Hematopoietic multipotent progenitor cell treated with erythropoietin and hydrocortisone succinate and interleukin-3 and kit ligand, for 17 days (in vitro differentiated cells): ENCODE measurements around the gene KCNMA1.

ENCODE experiments used
- DNase-seq: peaks from one replicate; pipeline ENCODE4 v3.0.0-alpha.2; 2015; ENCODE audit warnings: low spot score

The KCNMA1 gene

GRCh38 chr10:77210645-77211044 is 427.0 kb downstream of the KCNMA1 start:
- no peak for DNase-seq

- DNase-seq, result no peak
These were observed 428.8 kb downstream of the KCNMA1 start for GRCh38 chr10:77208684-77209256.

DNA sequence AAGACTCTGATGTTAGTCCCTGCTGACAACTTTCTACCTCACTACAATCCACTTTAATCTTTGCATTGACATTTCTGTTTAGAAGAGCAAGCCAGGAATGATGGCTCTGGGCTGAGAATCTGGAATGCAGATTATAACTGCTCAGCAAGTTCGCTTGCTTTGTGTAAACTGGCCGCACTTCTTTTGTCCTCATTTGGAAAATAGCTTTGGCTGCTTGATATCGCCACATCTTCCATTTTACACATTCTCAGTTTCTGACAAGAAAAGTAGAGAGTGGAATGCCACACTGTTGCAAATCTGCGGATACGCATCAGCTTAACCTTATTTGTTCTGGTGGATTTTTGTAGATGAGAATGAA is 429.8 kb downstream of the KCNMA1 start:
- DNase-seq, result no peak

DNA sequence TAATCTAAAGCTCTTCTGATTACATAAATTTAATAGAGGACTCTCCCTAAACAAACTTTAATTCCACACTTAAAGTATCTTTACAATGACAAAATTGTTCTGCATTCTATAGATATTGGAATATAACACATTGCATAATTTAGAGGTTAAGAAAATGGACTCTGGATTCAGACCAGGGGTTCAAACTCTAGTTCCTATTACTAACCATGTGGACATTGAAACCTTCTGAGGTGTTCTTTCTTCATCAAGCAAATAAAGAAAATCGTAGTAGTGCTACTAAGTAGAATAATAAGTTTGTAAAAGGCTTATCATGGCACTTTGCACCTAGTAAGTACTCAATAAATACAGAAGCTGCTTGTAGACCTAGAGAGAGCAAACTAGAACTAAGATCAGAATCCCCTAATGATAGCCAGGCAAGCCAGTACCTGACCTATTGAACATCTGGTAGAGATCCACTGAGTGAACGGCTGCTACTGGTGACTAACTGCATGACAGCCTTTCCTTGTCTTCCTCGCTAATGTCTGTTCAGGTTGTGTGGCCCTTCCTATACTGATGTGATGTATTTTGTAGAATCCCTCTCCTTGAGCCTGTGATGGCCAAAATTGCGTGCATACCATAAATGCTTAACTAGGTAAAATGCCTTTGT is 430.3 kb downstream of the KCNMA1 start:
- DNase-seq, result no peak

DNA sequence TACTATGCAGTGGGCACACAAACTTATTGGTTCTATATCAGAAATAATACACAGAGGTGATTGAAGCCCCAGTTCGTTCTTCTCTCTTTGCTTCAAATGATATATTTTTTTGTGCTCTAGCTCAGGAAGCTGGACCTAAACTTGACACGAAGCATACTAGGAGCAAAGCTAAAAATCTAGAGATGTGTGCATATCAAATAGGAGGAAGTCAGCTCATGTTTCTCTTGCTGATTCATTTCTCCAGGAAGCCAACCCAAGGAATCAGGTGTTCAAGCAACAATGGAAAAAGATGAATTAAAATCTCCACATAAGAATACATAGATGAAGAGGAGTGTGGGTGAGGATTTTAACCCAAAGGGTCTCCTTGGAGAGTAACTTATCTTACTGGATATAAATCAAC is 432.5 kb downstream of the KCNMA1 start:
- no peak for DNase-seq

- DNase-seq, result no peak
These were observed 433.4 kb downstream of the KCNMA1 start for GRCh38 chr10:77204171-77204570.

DNA sequence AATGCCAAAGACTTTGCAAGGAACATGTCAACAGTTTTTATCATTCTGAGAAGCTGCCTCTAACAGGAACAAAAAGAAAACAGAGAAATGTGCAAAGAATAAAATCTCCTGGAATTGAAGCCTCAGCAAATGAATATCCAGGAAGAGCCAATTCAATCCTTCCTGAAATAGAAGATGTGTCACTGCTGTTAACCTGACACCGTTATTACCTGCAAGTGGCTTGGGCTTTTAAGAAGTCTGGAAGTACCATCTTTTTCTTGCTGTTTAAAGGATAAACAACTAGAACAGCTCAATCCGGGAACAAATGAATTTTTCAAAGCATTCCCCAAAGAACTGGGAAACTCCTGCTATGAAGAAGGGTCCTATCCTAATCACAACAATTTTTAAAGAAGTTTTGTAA is 434.8 kb downstream of the KCNMA1 start:
- DNase-seq, result no peak

DNA sequence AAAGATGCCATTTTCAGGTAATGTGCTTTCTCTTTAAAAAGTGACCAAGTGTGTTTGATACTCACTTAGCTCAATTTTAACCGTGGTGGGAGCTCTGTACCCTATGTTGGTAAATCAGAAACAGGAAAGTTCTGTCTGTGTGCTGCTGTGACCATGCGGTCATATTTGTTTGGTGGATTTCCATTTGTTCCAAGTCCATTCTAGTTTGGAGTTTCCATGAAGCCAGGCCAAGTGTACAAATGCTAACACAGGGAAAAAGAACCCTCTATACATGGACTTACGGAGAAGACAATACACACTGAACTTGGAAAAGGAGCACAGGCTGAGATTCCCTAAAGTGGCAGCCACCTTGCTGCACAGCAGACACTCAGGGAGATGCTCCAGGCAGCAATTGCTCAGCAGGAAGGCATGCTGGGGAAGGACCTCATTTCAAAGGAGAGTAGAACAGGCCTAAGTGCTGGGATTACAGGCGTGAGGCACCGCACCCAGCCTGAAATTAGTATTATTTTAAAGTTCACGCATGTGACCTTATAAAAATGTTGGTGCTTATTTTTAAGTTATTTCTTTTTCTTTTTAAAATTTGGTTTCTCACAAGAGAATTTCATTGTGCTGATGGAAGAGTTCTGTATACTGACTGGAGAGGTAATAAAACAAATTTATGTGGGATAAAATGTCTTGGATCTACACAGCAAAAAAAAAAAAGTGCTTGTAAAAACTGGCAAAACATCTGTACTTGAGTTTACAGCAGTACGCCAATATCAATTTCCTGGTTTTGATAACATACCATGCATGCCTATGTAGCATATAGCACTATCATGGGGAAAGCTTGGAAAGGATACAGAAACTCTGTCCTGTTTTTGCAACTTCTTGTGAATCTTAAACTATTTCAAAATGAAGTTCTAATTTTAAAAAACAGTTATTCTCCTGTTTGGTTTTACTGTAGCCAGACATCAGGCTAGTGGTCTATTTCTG is 436.2 kb downstream of the KCNMA1 start:
- no peak for DNase-seq

GRCh38 chr10:77197544-77197943 is 440.1 kb downstream of the KCNMA1 start:
- DNase-seq, result no peak

DNA sequence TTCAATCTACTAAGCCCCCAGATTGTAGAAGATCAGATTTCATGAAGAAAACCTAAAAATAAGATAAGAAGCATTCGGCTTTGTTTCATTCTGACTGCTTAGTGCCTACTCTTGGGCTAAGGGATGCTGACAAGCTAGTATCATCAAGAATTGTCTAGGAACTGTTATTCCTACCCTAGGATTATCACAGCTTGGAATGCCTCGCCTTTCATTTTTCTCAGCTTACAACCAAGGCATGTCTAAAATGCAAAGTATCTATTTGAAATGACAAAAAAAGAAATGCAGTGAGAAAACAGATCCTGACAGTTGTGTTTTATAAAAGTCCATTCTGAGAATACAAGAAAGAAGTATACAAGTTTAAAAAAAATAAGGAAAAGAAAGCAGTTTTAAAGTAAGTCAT is 441.0 kb downstream of the KCNMA1 start:
- DNase-seq, result no peak

- no peak for DNase-seq
These were observed 442.5 kb downstream of the KCNMA1 start for GRCh38 chr10:77195101-77195500.

- DNase-seq, result no peak
These were observed 444.6 kb downstream of the KCNMA1 start for GRCh38 chr10:77193001-77193400.

- no peak for DNase-seq
These were observed 445.2 kb downstream of the KCNMA1 start for GRCh38 chr10:77192402-77192801.

- no peak for DNase-seq
These were observed 446.1 kb downstream of the KCNMA1 start for GRCh38 chr10:77191324-77192049.

DNA sequence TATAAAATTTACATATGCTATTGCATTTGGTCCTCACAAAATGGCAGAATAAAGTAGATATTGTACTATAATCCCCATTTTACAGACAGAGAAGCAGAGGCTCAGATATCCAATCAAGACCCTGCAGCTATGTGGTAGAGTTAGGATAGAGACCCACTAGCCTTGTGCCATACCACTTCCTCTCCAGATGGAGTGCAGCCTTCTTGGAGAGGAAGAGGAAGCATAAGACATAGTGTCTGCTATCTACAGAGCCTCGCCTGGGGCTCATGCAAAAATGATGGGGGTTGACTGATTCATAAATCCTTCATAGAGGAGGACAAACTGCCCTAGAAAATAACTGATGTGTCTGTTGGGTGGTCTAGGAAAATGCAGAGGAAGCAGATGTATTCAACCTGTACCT is 447.3 kb downstream of the KCNMA1 start:
- no peak for DNase-seq

DNA sequence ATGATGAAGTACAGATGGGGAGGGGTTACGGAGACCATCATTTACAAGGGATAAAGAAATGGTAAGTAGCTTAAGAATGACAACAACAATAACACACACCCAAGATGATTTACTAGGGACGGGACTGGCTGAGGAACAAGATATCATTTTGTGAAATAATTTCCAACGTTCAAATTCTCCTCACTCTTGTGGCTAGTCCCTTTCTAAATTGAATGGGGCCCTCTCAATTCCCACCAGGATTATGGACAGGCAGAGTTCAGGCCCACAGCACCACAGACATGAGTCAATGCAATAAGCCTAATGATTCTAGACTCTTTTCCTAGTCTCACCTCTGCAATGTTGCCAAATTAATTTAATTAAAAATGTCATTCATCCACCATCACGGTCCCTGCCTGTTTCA is 448.1 kb downstream of the KCNMA1 start:
- DNase-seq, result no peak

- no peak for DNase-seq
These were observed 448.5 kb downstream of the KCNMA1 start for GRCh38 chr10:77189075-77189474.

DNA sequence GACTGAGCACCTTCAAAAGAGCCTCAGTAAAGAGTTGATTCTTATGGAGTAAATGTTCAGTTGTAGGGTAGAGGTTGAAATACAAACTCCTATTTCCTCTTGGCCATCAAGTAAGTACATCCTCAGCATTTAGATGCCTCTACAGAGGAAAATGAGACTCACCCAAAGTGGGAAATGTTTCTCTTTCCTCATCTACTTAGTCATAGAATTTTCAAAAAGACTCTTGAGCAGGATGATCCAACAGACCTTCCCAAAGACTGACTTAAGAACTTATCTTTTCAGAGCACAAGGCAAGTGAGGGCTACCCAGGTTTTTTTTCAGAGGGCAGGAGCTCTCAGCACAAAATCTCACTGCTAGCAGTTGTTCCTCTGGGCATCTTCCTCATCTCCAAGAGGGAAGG is 449.1 kb downstream of the KCNMA1 start:
- DNase-seq, result no peak

- no peak for DNase-seq
These were observed 449.6 kb downstream of the KCNMA1 start for GRCh38 chr10:77188000-77188395.

DNA sequence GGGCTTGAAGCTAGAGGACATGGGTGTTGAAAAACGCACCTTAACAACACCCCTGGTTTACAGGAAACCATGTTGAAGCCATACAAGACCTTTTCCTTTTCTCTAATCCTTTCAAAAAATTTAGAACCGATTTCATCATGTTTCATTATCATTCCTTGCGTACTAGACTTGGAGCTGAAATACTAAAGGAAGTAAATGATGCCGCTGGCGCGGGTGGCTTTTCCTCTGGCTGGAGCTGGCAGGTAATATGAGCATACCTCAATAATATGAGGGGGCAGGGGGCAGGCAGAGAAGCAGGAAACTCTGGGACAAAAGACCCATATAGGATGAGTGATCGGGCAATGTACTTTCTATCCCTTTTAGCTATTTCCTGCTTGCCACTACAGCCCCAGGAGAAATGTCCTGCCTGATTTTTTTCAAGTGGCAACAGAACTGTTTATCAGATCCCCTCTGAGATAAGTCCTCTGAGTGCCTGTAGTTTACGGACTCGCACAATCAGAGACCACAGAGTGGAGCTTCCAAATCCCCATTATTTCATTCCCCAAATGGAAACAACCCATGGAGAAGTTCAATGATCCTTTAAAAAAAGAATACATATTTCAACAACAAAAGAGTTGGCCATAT is 450.1 kb downstream of the KCNMA1 start:
- DNase-seq, result no peak

GRCh38 chr10:77186936-77187335 is 450.7 kb downstream of the KCNMA1 start:
- no peak for DNase-seq

- DNase-seq, result no peak
These were observed 451.9 kb downstream of the KCNMA1 start for GRCh38 chr10:77185696-77186095.
